GM12872 (cell line): ENCODE results near the gene ARSG.

ENCODE experiments used
- TF ChIP-seq, protein P1 (sequence below): IDR thresholded peaks from 3 replicates; pipeline ENCODE4 v1.5.1; 2011; ENCODE audit warnings: low read depth, mild to moderate bottlenecking, low read length, moderate library complexity; ENCODE audit not compliant: insufficient read depth

ARSG gene

DNA sequence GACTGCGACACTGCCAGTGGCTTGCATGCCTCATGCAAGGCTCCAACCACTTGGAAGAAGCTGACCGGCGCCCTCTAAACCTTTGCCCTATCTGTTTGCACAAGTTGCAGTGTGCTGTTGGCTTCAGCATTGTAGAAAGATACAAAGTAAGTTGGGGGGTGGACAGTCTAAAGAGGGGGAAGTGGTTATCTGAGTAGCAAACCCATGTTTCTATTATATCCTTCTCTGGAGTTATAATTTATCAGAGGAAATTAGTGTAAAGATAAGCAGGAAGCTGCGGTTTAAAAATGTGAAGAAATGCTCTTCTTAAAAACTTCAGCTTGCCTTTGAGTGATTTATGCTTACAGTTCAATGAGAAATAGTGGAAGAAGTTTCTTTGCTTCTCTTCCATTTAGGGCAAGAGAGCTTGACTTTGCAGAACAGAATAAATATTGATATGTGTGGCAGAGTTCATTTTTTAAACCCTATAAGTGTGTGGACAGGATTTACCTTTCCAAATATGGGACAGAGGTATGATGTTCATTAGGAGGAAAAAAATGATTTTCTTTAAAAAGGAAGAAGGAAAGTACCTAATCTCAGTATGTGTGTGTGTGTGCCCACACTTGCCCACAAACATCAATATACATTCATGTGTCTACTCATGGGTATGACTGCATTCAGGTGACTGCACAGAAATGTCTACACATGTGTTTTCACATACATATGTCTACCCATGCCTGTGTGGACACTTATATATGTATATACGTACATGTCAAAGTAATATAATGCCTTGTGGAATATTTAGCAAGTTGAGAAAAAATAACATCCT lies 35.4 kb upstream of the ARSG start:
- TF ChIP-seq, protein P1, sequence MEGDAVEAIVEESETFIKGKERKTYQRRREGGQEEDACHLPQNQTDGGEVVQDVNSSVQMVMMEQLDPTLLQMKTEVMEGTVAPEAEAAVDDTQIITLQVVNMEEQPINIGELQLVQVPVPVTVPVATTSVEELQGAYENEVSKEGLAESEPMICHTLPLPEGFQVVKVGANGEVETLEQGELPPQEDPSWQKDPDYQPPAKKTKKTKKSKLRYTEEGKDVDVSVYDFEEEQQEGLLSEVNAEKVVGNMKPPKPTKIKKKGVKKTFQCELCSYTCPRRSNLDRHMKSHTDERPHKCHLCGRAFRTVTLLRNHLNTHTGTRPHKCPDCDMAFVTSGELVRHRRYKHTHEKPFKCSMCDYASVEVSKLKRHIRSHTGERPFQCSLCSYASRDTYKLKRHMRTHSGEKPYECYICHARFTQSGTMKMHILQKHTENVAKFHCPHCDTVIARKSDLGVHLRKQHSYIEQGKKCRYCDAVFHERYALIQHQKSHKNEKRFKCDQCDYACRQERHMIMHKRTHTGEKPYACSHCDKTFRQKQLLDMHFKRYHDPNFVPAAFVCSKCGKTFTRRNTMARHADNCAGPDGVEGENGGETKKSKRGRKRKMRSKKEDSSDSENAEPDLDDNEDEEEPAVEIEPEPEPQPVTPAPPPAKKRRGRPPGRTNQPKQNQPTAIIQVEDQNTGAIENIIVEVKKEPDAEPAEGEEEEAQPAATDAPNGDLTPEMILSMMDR: no peak

- TF ChIP-seq, protein P1: no peak
Observed at GRCh38 chr17:68257934-68258333, 33.4 kb upstream of the ARSG start.

GRCh38 chr17:68260051-68260762 lies 31.1 kb upstream of the ARSG start:
- TF ChIP-seq, protein P1: no peak

- TF ChIP-seq, protein P1: peak; percentile 57
Observed at GRCh38 chr17:68263101-68263681, 28.1 kb upstream of the ARSG start.

GRCh38 chr17:68273722-68274121 lies 17.6 kb upstream of the ARSG start:
- TF ChIP-seq, protein P1: no peak

- TF ChIP-seq, protein P1: no peak
Observed at GRCh38 chr17:68277807-68278206, 13.5 kb upstream of the ARSG start.

GRCh38 chr17:68288375-68288774 lies 2.9 kb upstream of the ARSG start:
- TF ChIP-seq, protein P1: no peak
